ENCODE results near the gene GREB1L.

Gene GREB1L

GRCh38 chr18:21398121-21398520 lies 156.1 kb downstream of the GREB1L start:
- H3K4me3 ChIP-seq (ENCODE audit: control insufficient read depth, low read depth, low read length): no peak overlapping the region
- DNase-seq (ENCODE audit: low read depth): no peak
- TF ChIP-seq CTCF (conservative IDR thresholded peaks at IDR 0.05; ENCODE audit: control insufficient read depth, insufficient read depth, low read depth, low read length): no peak

GRCh38 chr18:21402272-21402671 lies 160.2 kb downstream of the GREB1L start:
- TF ChIP-seq CTCF (conservative IDR thresholded peaks at IDR 0.05; ENCODE audit: control insufficient read depth, insufficient read depth, low read depth, low read length): no peak
- H3K4me3 ChIP-seq (ENCODE audit: control insufficient read depth, low read depth, low read length): no peak overlapping the region
- no peak for DNase-seq (ENCODE audit: low read depth)

- TF ChIP-seq CTCF (conservative IDR thresholded peaks at IDR 0.05; ENCODE audit: control insufficient read depth, insufficient read depth, low read depth, low read length): no peak
- no peak overlapping the region for H3K4me3 ChIP-seq (ENCODE audit: control insufficient read depth, low read depth, low read length)
- DNase-seq (ENCODE audit: low read depth): no peak
These were observed 162.4 kb downstream of the GREB1L start for GRCh38 chr18:21404426-21404825.

GRCh38 chr18:21406116-21406515 lies 164.1 kb downstream of the GREB1L start:
- TF ChIP-seq CTCF (conservative IDR thresholded peaks at IDR 0.05; ENCODE audit: control insufficient read depth, insufficient read depth, low read depth, low read length): no peak
- no peak overlapping the region for H3K4me3 ChIP-seq (ENCODE audit: control insufficient read depth, low read depth, low read length)
- DNase-seq (ENCODE audit: low read depth): peak; percentile 48

GRCh38 chr18:21408681-21409080 lies 166.6 kb downstream of the GREB1L start:
- H3K4me3 ChIP-seq (ENCODE audit: control insufficient read depth, low read depth, low read length): no peak overlapping the region
- DNase-seq (ENCODE audit: low read depth): no peak
- TF ChIP-seq CTCF (conservative IDR thresholded peaks at IDR 0.05; ENCODE audit: control insufficient read depth, insufficient read depth, low read depth, low read length): no peak

- no peak for TF ChIP-seq CTCF (conservative IDR thresholded peaks at IDR 0.05; ENCODE audit: control insufficient read depth, insufficient read depth, low read depth, low read length)
- peak; percentile 50 for DNase-seq (ENCODE audit: low read depth)
- H3K4me3 ChIP-seq (ENCODE audit: control insufficient read depth, low read depth, low read length): no peak overlapping the region
These were observed 191.4 kb downstream of the GREB1L start for GRCh38 chr18:21433436-21433835.

- H3K4me3 ChIP-seq (ENCODE audit: control insufficient read depth, low read depth, low read length): no peak overlapping the region
- peak; percentile 96 for DNase-seq (ENCODE audit: low read depth)
- TF ChIP-seq CTCF (conservative IDR thresholded peaks at IDR 0.05; ENCODE audit: control insufficient read depth, insufficient read depth, low read depth, low read length): no peak
These were observed 197.4 kb downstream of the GREB1L start for GRCh38 chr18:21439431-21439846.
